Stimulated activated CD4-positive, alpha-beta T cell treated with anti-CD3 and anti-CD28 coated beads, Interleukin-12 subunit alpha, Interleukin-12 subunit beta, amount 100 ng/mL, for 4 hours (primary cell): Measurements from ENCODE around the gene MRRF.
"Not testable (repeated sequence)": the region's sequence is repeated elsewhere in the genome, so short reads cannot be mapped to it uniquely, and the experiment has no call there.

Source experiments
- DNase-seq: peaks from one replicate; pipeline ENCODE4 v3.0.0-alpha.2; 2020

The MRRF gene

GRCh38 chr9:122363131-122363530, 98.4 kb downstream of the MRRF start:
- not testable (repeated sequence) for DNase-seq

GRCh38 chr9:122364117-122364782, 99.6 kb downstream of the MRRF start:
- DNase-seq: no peak

- no peak for DNase-seq
Measured at GRCh38 chr9:122364783-122365150, 100.1 kb downstream of the MRRF start.

- no peak for DNase-seq
Measured at GRCh38 chr9:122366074-122366660, 101.5 kb downstream of the MRRF start.

GRCh38 chr9:122367065-122367464, 102.4 kb downstream of the MRRF start:
- DNase-seq: no peak

GRCh38 chr9:122367774-122368460, 103.2 kb downstream of the MRRF start:
- DNase-seq: no peak

GRCh38 chr9:122368642-122369041, 104.0 kb downstream of the MRRF start:
- DNase-seq: no peak

GRCh38 chr9:122370303-122370702, 105.6 kb downstream of the MRRF start:
- no peak for DNase-seq

- no peak for DNase-seq
Measured at GRCh38 chr9:122370869-122371755, 106.4 kb downstream of the MRRF start, which contains the start of gene PTGS1. Gene PTGS1, plus strand, starts transcription at chr9:122371024. Its CDS starts 61 bp downstream, at chr9:122371085.

- DNase-seq: no peak
Measured at GRCh38 chr9:122371846-122372245, 107.2 kb downstream of the MRRF start.

- no peak for DNase-seq
Measured at GRCh38 chr9:122372856-122373845, 108.5 kb downstream of the MRRF start.

GRCh38 chr9:122374885-122375420, 110.3 kb downstream of the MRRF start:
- DNase-seq: no peak

- DNase-seq: no peak
Measured at GRCh38 chr9:122376796-122377195, 112.1 kb downstream of the MRRF start.

- DNase-seq: no peak
Measured at GRCh38 chr9:122377241-122378164, 112.8 kb downstream of the MRRF start.

GRCh38 chr9:122378236-122378635, 113.6 kb downstream of the MRRF start:
- DNase-seq: no peak

GRCh38 chr9:122379340-122379739, 114.7 kb downstream of the MRRF start:
- no peak for DNase-seq

GRCh38 chr9:122380293-122380692, 115.6 kb downstream of the MRRF start:
- no peak for DNase-seq
